Psoas muscle (tissue), 8 donors: Measurements from ENCODE around the gene PCDHB14. TPM values are rescaled to one million over a fixed set of nuclear protein-coding genes. Genes with fewer than 3 reads are reported as not detected.

ENCODE experiments used
- ATAC-seq, 4 donors: fragments of 200-7000 bp; cut with Tn5 transposase; one replicate each; pipeline ENCODE4 v1.9.1; 2020; ENCODE audit warnings: moderate library complexity in 3 of 4, mild to moderate bottlenecking in 2 of 4
- DNase-seq, 2 donors: peaks; one replicate each; pipeline ENCODE4 v3.0.0-alpha.2; 2020
- H3K27ac ChIP-seq: fragments of 200-600 bp; one replicate; pipeline ENCODE4 v1.8.0; 2022
- H3K27me3 ChIP-seq, 3 donors: fragments of 200-600 bp in 1 of 3; one replicate each; pipeline versions ENCODE4 v1.6.1 to v1.8.0; 2013 to 2022; ENCODE audit warnings: low read length in 2 of 3, mild to moderate bottlenecking in 2 of 3, moderate library complexity in 1 of 3; ENCODE audit not compliant: insufficient read depth in 3 of 3
- H3K36me3 ChIP-seq, 2 donors: fragments of 200-600 bp in 1 of 2; one replicate each; pipeline versions ENCODE4 v1.6.1 to v1.8.0; 2013 to 2022; ENCODE audit warnings: low read depth in 1 of 2, mild to moderate bottlenecking in 1 of 2, moderate library complexity in 1 of 2; ENCODE audit not compliant: insufficient read depth in 1 of 2
- H3K4me1 ChIP-seq: fragments of 200-600 bp; one replicate; pipeline ENCODE4 v1.8.0; 2022
- H3K4me3 ChIP-seq: fragments of 200-600 bp; one replicate; pipeline ENCODE4 v1.8.0; 2022; ENCODE audit warnings: mild to moderate bottlenecking
- H3K9me3 ChIP-seq: fragments of 200-600 bp; one replicate; pipeline ENCODE4 v1.8.0; 2022
- whole genome bisulfite sequencing, 3 donors: extraction: QIAGEN DNeasy Blood & Tissue Kit; methylation state at CpG; one replicate each; pipeline versions ENCODE4 v1.1.6 to v1.1.7; 2013; 5-methylcytosine and 5-hydroxymethylcytosine counted together
- intact Hi-C, 2 donors: fragments of 100-400 bp; cut with DNase I; formaldehyde crosslinking; loops; one replicate each; pipeline versions ENCODE4 v1.11.0 to v1.14.2; 2022
- polyA plus RNA-seq, 3 donors: library from polyadenylated mRNA; stranded (reverse); fragments of 200-250 nt; gene quantifications; one replicate each; pipeline ENCODE4 v1.2.3, GENCODE V29; 2013
- total RNA-seq, 4 donors: library from RNA; stranded (reverse); fragmentation: NEBNext Ultra II Directional in 2 of 4; extraction: Animal tissue kit (Norgen Biotek cat#: 25700) in 2 of 4; gene quantifications; one replicate each; pipeline versions ENCODE4 v1.2.1 to v1.2.4, GENCODE V29; 2021 to 2023
- TF ChIP-seq, protein P1 (sequence below): fragments of 200-600 bp; IDR thresholded peaks from one replicate; pipeline ENCODE4 v1.8.0; 2022; ENCODE audit warnings: antibody characterized with exemption
- donor health status: healthy with polysubstance abuse.
- donor health status: DM: no; HTN: no; CAD: no; lungs with moderate emphysema.
- donor health status: Bipolar disorder and iron deficiency.
- donor health status: healthy.
- donor health status: DM: yes; HTN: yes; CAD: no.
- donor health status: DM: no; HTN: no; CAD: no.
- donor health status: DM: no; HTN: no; CAD: no.
- donor health status: DM: yes; HTN: yes; CAD: no.

The PCDHB14 gene
- total and polyA plus RNA-seq, 7 donors, result 0.20 to 0.75 (median 0.49) TPM

DNA sequence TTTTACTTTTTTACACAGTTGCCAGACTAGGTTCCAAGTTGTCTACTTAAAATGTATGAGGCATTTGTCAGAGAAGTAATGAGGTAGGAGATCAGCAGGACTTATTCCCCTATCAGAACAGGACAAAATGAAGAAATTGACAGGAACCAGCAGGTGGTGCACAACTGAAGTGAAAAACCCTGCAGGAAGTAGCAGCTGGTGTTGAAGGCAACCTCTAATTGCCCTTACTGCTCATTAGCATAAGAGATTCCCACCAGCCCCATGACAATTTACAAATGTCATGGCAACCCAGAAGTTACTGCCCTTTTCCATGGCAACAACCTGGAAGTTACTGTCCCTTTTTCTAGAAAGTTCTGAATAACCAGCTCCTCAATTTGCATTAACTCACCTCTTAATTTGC, 27.4 kb downstream of the PCDHB14 start:
- TF ChIP-seq, protein P1, sequence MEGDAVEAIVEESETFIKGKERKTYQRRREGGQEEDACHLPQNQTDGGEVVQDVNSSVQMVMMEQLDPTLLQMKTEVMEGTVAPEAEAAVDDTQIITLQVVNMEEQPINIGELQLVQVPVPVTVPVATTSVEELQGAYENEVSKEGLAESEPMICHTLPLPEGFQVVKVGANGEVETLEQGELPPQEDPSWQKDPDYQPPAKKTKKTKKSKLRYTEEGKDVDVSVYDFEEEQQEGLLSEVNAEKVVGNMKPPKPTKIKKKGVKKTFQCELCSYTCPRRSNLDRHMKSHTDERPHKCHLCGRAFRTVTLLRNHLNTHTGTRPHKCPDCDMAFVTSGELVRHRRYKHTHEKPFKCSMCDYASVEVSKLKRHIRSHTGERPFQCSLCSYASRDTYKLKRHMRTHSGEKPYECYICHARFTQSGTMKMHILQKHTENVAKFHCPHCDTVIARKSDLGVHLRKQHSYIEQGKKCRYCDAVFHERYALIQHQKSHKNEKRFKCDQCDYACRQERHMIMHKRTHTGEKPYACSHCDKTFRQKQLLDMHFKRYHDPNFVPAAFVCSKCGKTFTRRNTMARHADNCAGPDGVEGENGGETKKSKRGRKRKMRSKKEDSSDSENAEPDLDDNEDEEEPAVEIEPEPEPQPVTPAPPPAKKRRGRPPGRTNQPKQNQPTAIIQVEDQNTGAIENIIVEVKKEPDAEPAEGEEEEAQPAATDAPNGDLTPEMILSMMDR, result no peak
- no peaks in the 10 kb centered on the region for H3K4me1 ChIP-seq
- H3K36me3 ChIP-seq, result no peaks in the 10 kb centered on the region
- ATAC-seq (no peak), DNase-seq (no peak)
- H3K4me3 ChIP-seq, result no peak overlapping the region
- peaks cover 72% of the 10 kb centered on the region for H3K9me3 ChIP-seq
- no peak overlapping the region for H3K27ac ChIP-seq
- intact Hi-C loops, result no loop called here
- peaks cover 0 to 4% (median 4%) of the 10 kb centered on the region in 3 donors for H3K27me3 ChIP-seq

DNA sequence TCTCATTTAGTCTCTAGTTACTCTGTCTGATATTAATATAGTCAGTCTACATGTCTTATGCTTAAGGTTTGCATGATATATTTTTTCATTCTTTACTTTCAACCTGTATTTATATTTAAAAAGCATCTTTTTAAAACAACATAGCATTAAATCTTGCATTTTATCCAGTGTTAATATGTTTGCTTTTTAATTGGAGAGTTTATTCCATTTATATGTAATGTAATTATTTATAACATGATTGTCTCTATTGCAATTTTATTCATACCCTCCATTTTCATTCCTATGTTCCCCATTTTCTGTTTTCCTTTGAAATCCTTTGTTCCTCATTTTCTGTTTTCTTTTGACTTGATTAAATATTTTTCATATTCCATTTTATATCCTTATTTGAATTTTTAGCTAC, 35.3 kb downstream of the PCDHB14 start:
- H3K27me3 ChIP-seq, result no peaks in the 10 kb centered on the region
- TF ChIP-seq, protein P1, result no peak
- H3K27ac ChIP-seq, result no peak overlapping the region
- H3K4me3 ChIP-seq, result no peak overlapping the region
- no peaks in the 10 kb centered on the region for H3K4me1 ChIP-seq
- intact Hi-C loops, result no loop called here
- DNase-seq, result no peak
- peaks cover 95% of the 10 kb centered on the region for H3K9me3 ChIP-seq
- H3K36me3 ChIP-seq, result no peaks in the 10 kb centered on the region
- no peak for ATAC-seq

DNA sequence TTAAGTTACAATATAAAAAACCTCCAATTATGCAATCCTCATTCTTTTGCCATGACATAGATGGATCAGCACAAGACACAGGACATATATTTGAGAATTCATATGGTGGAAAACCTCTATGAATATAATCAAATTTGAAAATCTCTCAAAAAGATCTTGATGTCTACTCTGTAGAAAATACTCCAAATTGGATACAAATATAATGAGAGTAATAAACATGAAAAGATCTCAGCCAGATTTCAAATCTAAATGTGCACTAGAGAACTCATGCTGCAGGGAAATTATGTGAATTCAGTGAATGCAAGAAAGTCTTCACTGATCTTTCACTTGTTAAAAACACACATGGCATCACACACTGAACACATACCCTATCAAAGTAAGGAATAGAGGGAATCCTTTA, 35.8 kb downstream of the PCDHB14 start:
- no peak for DNase-seq
- Histone ChIP-seq H3K9me3 (peaks cover 95% of the 10 kb centered on the region), H3K27me3 (no peaks in the 10 kb centered on the region), H3K4me3 (no peak overlapping the region), H3K36me3 (no peaks in the 10 kb centered on the region), H3K27ac (no peak overlapping the region), H3K4me1 (no peaks in the 10 kb centered on the region)
- intact Hi-C loops, result no loop called here
- no peak for ATAC-seq
- TF ChIP-seq, protein P1, result no peak

DNA sequence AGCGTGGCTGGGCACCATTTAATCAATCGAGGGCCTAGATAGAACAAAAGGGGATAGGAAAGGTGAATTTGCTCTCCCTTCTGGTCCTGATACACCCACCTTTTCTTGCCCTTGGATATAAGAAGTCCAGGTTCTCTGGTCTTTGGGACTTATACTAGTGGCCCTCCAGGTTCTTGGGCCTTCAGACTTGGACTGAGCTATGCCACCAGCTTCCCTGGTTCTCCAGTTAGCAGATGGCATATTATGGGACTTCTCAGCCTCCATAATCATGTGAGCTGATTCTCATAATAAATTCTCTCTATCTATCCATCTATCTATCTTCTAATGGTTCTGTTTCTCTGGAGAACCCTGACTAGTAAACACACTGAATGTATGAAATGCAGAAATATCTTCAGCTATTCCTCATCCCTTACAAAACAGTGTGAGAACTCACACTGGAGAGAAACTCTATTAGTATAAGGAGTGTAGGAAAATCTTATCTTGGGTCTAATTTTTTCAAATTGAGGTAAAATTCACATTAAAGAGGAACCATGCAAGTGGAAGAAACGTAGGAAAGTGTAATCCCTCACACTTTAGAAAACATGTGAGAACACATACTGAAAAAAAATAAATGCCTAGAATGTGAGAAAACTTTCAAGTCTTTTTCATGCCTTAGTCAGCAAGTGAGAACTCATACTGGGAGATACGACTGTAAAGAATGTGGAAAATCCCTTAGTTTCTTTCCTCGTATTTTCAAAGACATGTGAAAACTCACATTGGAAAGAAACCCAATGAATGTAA, 37.5 kb downstream of the PCDHB14 start:
- no peaks in the 10 kb centered on the region for H3K4me1 ChIP-seq
- TF ChIP-seq, protein P1, result no peak
- H3K9me3 ChIP-seq, result peaks cover 97% of the 10 kb centered on the region
- no peaks in the 10 kb centered on the region for H3K27me3 ChIP-seq
- 55 to 65% (median 59%) methylated on average over 5 of the region's 5 CpGs for WGBS, 3 donors
- no peak for DNase-seq
- H3K27ac ChIP-seq, result no peak overlapping the region
- intact Hi-C loops, result loop anchor here in 1 of 2 donors (1.0 kb wide), 1 partner anchor 14 kb away; no protein-coding TSS in a partner anchor
- no peaks in the 10 kb centered on the region for H3K36me3 ChIP-seq
- H3K4me3 ChIP-seq, result no peak overlapping the region
- no peak for ATAC-seq

DNA sequence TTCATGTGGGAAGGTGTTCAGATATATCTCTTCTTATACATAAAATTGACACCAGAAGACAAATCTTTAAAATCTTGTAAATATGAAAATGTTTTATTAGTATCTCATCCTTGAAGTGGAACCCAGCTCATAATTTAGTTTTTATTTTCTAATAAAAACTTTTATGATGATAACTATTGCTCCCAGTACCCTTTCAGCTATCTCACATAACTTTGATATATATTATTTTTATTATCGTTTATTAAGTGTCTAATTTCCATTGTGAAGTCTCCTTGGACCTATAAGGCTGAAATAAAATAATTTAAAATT, 38.0 kb downstream of the PCDHB14 start:
- H3K9me3 ChIP-seq, result peaks cover 97% of the 10 kb centered on the region
- ATAC-seq (no peak), DNase-seq (no peak)
- 33 to 76% (median 60%) methylated on average over 1 of the region's 1 CpG for WGBS, 3 donors
- H3K4me1 ChIP-seq, result no peaks in the 10 kb centered on the region
- no peak overlapping the region for H3K27ac ChIP-seq
- no peak overlapping the region for H3K4me3 ChIP-seq
- intact Hi-C loops, result loop anchor here in 1 of 2 donors (1.0 kb wide), 1 partner anchor 15 kb away; no protein-coding TSS in a partner anchor
- no peaks in the 10 kb centered on the region for H3K36me3 ChIP-seq
- no peaks in the 10 kb centered on the region for H3K27me3 ChIP-seq
- TF ChIP-seq, protein P1, result no peak
